ENCODE measurements around the gene ZNF783. TPM values are rescaled to one million over a fixed set of nuclear protein-coding genes. Genes with fewer than 3 reads are reported as not detected.

Gene ZNF783
- total RNA-seq, 1 experiment from 2014 or later: 9.9 TPM

DNA sequence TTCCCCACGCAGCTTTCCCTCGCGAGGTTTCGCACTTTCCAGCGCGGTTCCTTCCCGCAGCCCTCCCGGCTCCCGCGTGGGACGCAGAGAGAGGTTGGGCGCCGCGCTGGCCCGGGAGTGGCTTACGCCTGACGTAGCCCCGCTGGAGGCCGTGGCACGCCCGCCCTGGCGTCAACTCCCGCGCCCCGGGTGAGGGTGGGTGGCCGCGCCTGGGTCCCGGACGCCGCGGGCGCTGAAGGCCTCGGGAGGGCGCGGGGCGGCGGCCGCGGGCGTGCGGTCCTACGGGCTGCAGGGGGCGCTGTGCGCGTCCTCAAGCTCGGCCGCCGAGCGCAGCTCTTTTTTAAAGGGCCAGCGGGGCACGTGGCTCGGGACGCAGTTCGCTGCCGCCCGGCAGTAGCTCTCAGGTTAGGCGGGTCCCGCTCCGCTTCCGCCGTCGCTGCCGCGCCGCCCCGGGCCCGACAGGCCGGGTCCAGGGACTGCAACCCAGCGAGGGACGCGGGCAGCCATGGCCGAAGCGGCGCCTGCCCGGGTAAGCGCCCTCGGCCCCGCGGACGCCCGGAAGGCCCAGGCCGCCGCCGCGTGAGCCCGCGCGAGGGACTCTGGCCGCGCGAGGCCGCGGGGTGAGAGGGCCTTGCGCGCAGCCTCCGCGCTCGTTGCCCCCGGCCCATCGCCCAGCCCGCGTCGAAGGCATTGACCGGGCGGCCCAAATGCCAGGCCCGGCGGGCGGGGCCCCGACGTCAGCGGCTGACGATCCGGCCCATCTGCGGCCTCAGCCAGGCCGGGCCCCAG, at the start of gene ZNF783 (continued):
- TF ChIP-seq, protein P1, sequence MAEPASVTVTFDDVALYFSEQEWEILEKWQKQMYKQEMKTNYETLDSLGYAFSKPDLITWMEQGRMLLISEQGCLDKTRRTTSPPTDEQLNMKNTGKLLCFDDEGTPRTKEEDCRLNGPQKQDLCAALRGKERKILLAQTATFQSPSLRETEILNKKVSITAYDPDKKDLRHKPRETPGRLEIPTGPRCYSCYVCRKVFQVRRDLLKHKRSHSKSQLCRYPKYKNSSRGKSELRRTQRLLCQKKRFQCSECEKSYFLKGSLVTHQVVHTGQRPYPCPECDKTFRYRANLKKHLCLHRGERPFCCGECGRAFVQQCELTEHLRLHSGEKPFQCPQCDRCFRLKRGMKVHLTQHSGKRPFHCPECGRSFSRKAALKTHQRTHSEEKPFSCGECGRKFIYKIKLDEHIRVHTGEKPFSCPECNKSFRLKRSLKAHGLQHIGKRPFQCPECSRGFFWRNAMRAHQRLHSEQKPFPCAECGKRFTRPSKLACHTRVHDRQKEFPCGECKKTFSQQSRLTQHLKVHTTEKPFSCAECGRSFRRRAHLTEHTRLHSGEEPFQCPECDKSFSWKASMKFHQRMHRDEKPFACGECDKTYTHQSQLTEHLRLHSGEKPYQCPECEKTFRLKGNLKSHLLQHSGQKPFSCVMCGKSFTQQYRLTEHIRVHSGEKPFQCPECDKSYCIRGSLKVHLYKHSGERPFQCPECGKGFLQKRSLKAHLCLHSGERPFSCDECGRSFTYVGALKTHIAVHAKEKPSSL (CRISPR knock-in tag; conservative IDR thresholded peaks at IDR 0.05): no peak
- TF ChIP-seq, protein P2, sequence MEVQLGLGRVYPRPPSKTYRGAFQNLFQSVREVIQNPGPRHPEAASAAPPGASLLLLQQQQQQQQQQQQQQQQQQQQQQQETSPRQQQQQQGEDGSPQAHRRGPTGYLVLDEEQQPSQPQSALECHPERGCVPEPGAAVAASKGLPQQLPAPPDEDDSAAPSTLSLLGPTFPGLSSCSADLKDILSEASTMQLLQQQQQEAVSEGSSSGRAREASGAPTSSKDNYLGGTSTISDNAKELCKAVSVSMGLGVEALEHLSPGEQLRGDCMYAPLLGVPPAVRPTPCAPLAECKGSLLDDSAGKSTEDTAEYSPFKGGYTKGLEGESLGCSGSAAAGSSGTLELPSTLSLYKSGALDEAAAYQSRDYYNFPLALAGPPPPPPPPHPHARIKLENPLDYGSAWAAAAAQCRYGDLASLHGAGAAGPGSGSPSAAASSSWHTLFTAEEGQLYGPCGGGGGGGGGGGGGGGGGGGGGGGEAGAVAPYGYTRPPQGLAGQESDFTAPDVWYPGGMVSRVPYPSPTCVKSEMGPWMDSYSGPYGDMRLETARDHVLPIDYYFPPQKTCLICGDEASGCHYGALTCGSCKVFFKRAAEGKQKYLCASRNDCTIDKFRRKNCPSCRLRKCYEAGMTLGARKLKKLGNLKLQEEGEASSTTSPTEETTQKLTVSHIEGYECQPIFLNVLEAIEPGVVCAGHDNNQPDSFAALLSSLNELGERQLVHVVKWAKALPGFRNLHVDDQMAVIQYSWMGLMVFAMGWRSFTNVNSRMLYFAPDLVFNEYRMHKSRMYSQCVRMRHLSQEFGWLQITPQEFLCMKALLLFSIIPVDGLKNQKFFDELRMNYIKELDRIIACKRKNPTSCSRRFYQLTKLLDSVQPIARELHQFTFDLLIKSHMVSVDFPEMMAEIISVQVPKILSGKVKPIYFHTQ (CRISPR knock-in tag; IDR thresholded peaks at IDR 0.05): no peak
- TF ChIP-seq, protein P3, sequence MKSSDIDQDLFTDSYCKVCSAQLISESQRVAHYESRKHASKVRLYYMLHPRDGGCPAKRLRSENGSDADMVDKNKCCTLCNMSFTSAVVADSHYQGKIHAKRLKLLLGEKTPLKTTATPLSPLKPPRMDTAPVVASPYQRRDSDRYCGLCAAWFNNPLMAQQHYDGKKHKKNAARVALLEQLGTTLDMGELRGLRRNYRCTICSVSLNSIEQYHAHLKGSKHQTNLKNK (CRISPR knock-in tag; IDR thresholded peaks at IDR 0.05): no peak
- TF ChIP-seq NFYB (CRISPR knock-in tag; conservative IDR thresholded peaks at IDR 0.05; ENCODE audit: low read depth) (no peak; the same call in 1 of the 2 replicates), CREB1 (CRISPR knock-in tag; IDR thresholded peaks at IDR 0.05) (no peak), ZNF232 (CRISPR knock-in tag; IDR thresholded peaks at IDR 0.05) (no peak), ETV6 (CRISPR knock-in tag; IDR thresholded peaks at IDR 0.05) (peak; percentile 92), OVOL2 (CRISPR knock-in tag; IDR thresholded peaks at IDR 0.05; ENCODE audit: borderline replicate concordance) (no peak), GTF2I (CRISPR knock-in tag; conservative IDR thresholded peaks at IDR 0.05) (no peak), SMAD4 (CRISPR knock-in tag; IDR thresholded peaks at IDR 0.05) (no peak), ZNF219 (CRISPR knock-in tag; IDR thresholded peaks at IDR 0.05; ENCODE audit: borderline replicate concordance) (no peak), ATF1 (CRISPR knock-in tag; IDR thresholded peaks at IDR 0.05) (peak; percentile 41; the same call in 1 of the 2 replicates), ZNF396 (CRISPR knock-in tag; IDR thresholded peaks at IDR 0.05; ENCODE audit: borderline replicate concordance) (no peak), ZNF671 (CRISPR knock-in tag; IDR thresholded peaks at IDR 0.05) (no peak), SOX15 (CRISPR knock-in tag; IDR thresholded peaks at IDR 0.05) (no peak)
- TF ChIP-seq, protein P4, sequence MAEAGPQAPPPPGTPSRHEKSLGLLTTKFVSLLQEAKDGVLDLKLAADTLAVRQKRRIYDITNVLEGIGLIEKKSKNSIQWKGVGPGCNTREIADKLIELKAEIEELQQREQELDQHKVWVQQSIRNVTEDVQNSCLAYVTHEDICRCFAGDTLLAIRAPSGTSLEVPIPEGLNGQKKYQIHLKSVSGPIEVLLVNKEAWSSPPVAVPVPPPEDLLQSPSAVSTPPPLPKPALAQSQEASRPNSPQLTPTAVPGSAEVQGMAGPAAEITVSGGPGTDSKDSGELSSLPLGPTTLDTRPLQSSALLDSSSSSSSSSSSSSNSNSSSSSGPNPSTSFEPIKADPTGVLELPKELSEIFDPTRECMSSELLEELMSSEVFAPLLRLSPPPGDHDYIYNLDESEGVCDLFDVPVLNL (CRISPR knock-in tag; IDR thresholded peaks at IDR 0.05; ENCODE audit: borderline replicate concordance, low read depth): peak; percentile 28; the same call in 1 of the 2 replicates
- TF ChIP-seq, protein P5, sequence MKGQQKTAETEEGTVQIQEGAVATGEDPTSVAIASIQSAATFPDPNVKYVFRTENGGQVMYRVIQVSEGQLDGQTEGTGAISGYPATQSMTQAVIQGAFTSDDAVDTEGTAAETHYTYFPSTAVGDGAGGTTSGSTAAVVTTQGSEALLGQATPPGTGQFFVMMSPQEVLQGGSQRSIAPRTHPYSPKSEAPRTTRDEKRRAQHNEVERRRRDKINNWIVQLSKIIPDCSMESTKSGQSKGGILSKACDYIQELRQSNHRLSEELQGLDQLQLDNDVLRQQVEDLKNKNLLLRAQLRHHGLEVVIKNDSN (CRISPR knock-in tag; IDR thresholded peaks at IDR 0.05): peak; percentile 88
- TF ChIP-seq, protein P6, sequence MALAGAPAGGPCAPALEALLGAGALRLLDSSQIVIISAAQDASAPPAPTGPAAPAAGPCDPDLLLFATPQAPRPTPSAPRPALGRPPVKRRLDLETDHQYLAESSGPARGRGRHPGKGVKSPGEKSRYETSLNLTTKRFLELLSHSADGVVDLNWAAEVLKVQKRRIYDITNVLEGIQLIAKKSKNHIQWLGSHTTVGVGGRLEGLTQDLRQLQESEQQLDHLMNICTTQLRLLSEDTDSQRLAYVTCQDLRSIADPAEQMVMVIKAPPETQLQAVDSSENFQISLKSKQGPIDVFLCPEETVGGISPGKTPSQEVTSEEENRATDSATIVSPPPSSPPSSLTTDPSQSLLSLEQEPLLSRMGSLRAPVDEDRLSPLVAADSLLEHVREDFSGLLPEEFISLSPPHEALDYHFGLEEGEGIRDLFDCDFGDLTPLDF (CRISPR knock-in tag; IDR thresholded peaks at IDR 0.05): 0 out of 2 replicates have a peak, but pooled peaks have one; percentile 69
- TF ChIP-seq, protein P7, sequence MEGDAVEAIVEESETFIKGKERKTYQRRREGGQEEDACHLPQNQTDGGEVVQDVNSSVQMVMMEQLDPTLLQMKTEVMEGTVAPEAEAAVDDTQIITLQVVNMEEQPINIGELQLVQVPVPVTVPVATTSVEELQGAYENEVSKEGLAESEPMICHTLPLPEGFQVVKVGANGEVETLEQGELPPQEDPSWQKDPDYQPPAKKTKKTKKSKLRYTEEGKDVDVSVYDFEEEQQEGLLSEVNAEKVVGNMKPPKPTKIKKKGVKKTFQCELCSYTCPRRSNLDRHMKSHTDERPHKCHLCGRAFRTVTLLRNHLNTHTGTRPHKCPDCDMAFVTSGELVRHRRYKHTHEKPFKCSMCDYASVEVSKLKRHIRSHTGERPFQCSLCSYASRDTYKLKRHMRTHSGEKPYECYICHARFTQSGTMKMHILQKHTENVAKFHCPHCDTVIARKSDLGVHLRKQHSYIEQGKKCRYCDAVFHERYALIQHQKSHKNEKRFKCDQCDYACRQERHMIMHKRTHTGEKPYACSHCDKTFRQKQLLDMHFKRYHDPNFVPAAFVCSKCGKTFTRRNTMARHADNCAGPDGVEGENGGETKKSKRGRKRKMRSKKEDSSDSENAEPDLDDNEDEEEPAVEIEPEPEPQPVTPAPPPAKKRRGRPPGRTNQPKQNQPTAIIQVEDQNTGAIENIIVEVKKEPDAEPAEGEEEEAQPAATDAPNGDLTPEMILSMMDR (IDR thresholded peaks at IDR 0.05): peak; percentile 79
- TF ChIP-seq, protein P8, sequence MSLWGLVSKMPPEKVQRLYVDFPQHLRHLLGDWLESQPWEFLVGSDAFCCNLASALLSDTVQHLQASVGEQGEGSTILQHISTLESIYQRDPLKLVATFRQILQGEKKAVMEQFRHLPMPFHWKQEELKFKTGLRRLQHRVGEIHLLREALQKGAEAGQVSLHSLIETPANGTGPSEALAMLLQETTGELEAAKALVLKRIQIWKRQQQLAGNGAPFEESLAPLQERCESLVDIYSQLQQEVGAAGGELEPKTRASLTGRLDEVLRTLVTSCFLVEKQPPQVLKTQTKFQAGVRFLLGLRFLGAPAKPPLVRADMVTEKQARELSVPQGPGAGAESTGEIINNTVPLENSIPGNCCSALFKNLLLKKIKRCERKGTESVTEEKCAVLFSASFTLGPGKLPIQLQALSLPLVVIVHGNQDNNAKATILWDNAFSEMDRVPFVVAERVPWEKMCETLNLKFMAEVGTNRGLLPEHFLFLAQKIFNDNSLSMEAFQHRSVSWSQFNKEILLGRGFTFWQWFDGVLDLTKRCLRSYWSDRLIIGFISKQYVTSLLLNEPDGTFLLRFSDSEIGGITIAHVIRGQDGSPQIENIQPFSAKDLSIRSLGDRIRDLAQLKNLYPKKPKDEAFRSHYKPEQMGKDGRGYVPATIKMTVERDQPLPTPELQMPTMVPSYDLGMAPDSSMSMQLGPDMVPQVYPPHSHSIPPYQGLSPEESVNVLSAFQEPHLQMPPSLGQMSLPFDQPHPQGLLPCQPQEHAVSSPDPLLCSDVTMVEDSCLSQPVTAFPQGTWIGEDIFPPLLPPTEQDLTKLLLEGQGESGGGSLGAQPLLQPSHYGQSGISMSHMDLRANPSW (CRISPR knock-in tag; conservative IDR thresholded peaks at IDR 0.05; ENCODE audit: low read depth): 0 out of 2 replicates have a peak, but pooled peaks have one; percentile 80
- TF ChIP-seq, protein P9, sequence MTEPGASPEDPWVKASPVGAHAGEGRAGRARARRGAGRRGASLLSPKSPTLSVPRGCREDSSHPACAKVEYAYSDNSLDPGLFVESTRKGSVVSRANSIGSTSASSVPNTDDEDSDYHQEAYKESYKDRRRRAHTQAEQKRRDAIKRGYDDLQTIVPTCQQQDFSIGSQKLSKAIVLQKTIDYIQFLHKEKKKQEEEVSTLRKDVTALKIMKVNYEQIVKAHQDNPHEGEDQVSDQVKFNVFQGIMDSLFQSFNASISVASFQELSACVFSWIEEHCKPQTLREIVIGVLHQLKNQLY (CRISPR knock-in tag; IDR thresholded peaks at IDR 0.05): no peak
- TF ChIP-seq, protein P10, sequence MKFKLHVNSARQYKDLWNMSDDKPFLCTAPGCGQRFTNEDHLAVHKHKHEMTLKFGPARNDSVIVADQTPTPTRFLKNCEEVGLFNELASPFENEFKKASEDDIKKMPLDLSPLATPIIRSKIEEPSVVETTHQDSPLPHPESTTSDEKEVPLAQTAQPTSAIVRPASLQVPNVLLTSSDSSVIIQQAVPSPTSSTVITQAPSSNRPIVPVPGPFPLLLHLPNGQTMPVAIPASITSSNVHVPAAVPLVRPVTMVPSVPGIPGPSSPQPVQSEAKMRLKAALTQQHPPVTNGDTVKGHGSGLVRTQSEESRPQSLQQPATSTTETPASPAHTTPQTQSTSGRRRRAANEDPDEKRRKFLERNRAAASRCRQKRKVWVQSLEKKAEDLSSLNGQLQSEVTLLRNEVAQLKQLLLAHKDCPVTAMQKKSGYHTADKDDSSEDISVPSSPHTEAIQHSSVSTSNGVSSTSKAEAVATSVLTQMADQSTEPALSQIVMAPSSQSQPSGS (CRISPR knock-in tag; IDR thresholded peaks at IDR 0.05; ENCODE audit: borderline replicate concordance, low read depth): no peak
